Fibroblast of skin of right biceps (primary cell): ENCODE data around the gene TARM1.
A peak's percentile ranks its signal among the peaks of the same experiment; 100 is the strongest.
"Not testable (repeated sequence)": the region's sequence is repeated elsewhere in the genome, so short reads cannot be mapped to it uniquely, and the experiment has no call there.

Experiments
- DNase-seq: peaks from one replicate; pipeline ENCODE4 v3.0.0-alpha.2; 2013

The TARM1 gene

DNA sequence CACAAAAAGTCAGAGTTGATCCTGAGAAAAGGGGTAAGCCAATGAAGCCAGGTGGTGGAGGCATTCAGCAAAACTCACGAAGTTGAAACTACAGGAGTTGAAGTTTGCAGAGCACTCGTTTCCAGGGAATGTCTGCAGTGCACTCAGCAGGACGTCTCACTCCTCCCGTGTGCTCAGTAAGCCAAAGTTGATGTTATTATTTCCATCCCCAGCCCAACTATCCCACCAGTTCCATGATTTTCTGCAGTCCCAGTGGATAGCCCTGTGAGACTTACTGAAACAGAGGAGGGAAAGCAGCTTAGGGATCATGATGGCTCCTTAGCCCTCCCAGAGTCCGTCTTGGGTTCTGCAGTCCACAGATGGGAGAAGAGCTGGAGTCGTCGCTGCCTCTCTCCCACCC, at the start of gene TARM1:
TSS of gene TARM1 (minus strand) at position 334 of the 400 bp plus-strand sequence. CDS start at position 309, 25 bp downstream.
- no peak for DNase-seq

DNA sequence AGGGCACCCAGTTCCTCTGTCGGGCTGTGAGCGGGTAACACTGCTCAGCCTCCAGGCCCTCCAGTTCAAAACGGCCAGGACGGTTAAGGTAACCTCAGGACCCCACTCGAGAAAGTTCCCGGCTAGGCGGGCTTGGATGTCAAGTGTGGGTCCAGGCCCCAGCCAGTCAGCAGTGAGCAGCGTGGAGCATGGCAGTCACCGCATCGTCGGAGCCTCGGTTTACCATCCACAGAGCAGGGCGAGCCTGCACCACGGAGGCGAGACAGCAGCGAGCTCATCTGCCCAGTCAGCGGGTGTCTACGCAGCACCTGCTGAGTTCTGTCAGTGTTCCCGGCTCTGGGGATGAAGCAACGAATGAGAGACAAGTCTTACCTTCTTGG, 48.4 kb upstream of the TARM1 start:
- no peak for DNase-seq

DNA sequence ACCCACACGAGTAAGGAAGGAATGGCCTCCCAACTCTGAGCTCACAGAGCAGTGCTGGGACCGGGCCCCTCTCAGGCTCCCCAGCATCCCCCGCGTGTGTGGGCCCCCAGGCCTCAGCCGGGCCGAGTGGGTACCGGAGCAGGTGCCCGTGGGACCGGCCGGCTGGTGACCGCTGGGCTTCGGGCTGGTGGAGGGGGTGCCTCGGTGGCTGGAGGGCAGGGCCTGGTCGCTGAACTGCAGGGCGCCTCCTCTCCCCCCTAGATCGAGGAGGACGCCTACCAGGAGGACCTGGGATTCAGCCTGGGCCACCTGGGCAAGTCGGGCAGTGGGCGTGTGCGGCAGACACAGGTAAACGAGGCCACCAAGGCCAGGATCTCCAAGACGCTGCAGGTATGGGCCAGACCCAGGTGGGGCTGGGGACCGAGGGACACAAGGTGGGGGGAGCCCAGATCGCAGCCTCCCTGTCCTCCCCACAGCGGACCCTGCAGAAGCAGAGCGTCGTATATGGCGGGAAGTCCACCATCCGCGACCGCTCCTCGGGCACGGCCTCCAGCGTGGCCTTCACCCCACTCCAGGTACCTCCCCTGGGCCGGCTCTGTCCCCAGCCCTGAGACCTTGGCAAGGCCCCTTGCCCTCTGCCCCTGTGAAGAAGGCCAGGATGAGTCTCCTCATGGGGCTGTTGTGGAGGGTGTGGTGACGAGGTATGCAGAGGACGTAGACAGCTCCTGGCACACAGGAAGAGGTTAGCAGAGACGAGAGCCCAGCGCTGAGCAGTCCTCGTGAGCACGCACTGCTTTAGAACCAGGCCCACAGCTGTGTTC, 47.8 kb upstream of the TARM1 start:
- no peak for DNase-seq

DNA sequence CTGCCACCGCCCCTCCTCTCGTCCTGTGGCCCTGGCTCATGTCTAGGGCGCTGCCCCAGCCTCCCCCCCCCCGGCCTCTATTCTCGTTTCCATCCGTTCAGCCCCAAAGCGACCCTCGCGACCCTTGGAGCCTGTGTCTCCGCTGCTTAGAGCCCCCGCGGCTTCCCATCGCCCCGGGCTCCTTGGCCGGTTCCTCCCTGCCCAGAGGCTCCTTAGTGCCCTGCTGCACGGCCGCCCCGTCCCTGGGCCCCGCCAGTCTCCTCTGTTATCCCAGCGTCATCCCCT, 47.2 kb upstream of the TARM1 start:
- DNase-seq, result no peak

DNA sequence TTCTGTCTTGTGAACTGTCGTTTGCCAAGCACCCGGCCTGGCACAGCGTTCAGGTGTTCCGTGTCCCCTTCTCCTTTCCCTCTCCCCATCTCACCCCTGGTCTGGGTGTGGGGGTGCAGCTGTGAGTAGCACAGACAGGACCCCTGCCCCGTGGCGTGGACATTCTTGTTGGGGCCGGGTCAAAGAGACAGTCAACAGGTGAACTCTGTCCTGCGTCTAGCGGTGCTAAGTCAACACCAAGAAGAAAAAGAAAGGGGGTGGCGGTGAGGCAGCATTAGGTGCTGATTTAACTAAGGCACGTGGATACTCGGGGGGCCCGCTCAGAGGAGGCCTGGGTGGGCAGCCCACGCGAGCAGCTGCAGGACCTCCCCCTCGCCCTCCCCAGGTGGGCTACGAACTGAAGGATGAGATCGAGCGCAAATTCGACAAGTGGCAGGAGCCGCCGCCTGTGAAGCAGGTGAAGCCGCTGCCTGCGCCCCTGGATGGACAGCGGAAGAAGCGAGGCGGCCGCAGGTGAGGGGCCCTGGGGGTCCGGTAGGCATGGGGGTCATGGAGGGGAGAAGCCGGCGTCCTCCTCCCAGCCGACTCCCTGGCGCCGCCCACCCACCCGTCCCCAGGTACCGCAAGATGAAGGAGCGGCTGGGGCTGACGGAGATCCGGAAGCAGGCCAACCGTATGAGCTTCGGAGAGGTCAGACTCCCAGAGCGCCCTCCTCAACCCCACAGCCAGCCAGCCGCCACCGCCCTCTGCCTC, 46.7 kb upstream of the TARM1 start:
- DNase-seq, result no peak

DNA sequence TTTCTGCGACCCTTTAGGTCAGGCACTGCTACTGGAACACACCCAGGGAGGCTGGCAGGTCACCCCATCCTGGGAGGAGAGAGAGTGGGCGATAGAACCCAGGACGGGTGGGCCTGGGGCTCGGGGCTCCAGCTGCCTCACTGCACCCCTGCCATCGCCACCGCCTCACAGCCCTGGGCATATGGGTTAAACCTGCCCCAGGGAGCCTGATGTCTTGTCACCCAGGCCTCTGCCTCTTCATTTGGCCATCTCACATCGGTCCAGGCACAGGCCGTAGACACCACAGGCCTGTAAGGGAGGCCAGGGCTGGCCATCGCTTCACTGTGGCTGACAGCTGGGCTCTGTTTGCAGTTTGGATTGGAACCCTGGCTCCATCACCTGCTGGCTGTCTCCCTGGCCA, 44.5 kb upstream of the TARM1 start:
- DNase-seq, result no peak

DNA sequence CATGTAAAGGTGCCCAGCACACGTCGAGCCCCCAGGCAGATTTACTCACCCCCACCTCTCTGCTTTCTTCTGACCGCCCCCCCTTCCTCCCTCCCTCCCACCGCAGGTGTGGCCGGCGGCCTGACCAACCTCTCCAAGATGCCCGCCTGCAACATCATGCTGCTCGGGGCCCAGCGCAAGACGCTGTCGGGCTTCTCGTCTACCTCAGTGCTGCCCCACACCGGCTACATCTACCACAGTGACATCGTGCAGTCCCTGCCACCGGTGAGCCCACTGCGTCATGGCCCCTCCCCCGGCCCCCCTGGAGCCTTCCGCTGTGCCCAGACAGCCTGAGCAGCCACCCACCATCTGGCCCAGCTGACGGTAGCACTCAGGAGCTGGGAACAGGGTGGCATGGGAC, 43.2 kb upstream of the TARM1 start:
- no peak for DNase-seq

DNA sequence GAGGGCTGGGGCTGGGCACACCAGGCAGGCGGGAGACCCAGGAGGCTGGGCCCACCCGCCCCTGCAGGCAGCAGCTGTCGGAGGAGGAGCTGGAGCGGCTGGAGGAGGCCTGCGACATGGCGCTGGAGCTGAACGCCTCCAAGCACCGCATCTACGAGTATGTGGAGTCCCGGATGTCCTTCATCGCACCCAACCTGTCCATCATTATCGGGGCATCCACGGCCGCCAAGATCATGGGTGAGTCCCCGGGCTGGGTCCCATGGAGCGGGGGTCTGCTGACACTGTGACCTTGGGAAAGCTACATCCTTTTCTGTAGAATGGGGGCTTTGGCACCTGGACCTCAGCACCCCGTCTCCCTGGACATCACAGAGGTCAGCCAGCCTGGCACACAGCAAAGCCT, 42.5 kb upstream of the TARM1 start:
- DNase-seq, result no peak

DNA sequence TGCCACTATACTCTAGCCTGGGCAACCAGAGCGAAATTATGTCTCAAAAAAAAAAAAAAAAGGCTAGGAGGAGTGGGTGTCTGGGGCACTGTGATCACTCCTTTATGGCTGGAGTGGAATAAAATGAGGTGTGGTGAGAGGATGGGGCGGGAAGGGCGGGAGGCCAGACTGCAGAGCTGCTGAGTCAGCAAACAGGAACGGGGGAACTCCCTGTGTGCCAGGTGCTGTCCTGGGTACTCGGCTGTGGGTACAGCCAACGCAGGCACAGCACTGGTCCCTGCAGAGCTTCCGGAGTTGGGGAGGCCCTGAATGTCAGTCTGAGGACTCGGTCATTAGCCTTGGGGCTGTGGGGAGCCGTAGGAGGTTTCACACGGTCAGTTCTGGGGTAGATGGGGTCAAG, 40.1 kb upstream of the TARM1 start:
- DNase-seq, result no peak

DNA sequence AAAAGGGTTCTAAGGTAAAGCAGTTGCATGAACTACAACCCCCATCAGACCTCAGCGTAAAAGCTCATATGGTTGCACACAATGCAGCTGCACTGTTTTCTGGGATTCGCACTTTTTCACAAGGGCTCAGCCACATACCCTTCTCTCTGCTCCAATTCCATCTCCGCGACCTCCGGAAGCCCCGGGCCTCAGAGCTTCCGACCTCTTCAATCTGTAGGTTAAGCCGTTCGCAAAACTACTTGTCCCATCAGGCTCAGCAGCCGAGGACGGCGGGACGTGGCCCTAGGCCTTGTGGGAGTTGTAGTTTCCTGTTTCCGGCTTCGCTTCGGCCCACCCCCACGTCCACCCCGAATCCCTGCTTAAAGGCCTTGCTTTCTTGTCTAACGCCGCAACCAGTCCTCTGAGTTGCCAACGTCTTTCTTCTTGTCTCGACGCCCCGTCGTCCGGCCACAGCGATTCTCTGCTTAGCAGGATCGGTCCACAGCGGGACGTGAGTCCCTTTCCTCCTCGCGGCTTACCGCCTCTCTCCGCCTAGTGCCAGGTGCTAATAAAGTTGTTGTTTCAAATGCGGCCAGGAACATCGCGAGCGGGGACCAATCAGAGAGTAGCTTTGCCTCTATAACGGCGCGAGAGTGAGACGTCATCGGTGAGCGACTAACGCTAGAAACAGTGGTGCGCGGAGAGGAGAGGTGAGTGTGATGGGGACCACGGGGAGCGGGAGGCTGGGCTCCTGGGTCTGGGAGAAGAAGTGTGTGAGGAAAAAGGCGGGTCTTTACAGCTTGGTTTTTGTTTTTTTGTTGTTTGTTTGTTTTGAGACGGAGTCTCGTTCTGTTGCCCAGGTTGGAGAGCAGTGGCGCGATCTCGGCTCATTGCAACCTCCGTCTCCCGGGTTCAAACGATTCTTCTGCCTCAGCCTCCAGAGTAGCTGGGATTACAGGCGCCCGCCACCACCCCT, 34.2 kb upstream of the TARM1 start, which contains the start of the genes PRPF31 and TFPT:
TSS of gene PRPF31 (plus strand) at position 646 of the 955 bp plus-strand sequence. CDS start 2,525 bp downstream, outside the sequence.
TSS of gene TFPT (minus strand) at position 549 of the 955 bp plus-strand sequence. CDS start at position 161, 388 bp downstream.
- DNase-seq, result peak; percentile 99

DNA sequence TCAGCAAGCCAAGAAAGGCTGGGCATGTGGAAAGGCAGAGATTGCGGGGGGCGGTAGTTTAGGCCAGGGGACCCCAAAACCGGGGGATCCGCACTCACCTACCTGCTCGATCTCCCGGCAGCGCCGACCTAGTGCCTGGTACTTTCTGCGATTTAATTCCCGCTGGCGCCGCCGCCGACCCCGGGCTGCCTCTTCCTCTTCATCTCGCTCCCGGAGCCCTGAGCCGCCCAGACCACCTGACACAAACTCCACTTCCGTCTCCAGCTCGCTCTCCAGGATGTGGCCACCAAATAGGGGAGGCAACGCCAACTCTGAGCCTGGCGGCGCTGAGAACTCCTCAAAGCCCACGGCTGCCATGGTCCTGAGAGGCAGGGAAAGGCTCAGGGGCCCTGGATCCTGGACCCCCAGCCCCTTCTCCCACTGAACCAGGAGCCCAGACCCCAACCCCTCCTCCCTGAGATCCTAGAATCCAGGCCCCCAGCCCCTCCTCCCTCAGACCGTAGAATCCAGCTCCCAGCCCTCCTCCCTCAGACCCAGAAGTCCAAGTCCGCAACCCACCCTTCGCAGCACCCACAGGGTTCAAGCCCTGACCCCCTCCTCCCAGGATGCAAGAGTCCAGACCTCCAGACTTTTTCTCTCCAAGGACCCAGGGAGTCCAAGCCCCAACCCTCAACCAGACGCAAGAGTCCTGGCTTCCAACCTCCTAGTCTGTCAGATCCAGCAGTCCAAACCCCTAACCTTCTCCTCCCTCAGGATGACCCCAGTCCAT, 33.4 kb upstream of the TARM1 start:
- peak; percentile 19 for DNase-seq

DNA sequence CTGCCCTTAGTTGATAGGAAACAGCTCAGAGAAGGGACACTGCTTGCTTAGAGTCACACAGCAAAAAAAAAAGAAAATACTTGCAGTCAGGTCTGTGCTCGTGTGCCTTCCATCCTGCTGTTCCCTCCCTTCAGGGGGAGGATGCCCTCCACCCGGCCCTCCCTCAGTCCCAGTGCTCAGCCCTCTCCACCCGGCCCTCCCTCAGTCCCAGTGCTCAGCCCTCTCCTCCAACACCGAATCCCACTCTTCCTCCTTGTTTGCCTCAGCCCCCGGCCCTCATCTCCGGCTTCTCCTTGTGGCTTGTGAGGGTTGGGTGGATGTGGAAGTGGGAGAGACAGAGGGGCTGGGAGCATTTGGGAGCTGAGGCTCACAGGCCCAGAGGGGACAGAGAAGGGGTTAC, 28.5 kb upstream of the TARM1 start:
- DNase-seq, result no peak

DNA sequence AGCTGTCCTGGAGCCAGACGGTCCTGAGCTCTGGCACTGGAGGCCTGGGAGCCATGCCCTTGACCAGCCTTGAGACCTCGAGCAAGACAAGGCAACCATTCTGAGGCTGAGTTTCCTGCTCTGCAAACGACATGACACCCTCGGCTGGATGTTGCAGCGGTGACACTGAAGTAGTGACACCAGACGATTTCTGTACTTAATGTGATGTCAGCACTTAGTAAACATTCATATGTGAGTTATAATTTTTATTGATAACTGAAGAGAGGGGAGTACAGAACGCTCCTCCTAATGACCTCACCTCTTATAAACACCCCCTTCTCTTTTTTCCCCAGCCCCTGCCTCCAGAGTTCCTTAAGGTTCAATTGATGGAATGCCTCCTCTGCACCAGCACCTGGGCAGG, 27.3 kb upstream of the TARM1 start:
- DNase-seq, result no peak

DNA sequence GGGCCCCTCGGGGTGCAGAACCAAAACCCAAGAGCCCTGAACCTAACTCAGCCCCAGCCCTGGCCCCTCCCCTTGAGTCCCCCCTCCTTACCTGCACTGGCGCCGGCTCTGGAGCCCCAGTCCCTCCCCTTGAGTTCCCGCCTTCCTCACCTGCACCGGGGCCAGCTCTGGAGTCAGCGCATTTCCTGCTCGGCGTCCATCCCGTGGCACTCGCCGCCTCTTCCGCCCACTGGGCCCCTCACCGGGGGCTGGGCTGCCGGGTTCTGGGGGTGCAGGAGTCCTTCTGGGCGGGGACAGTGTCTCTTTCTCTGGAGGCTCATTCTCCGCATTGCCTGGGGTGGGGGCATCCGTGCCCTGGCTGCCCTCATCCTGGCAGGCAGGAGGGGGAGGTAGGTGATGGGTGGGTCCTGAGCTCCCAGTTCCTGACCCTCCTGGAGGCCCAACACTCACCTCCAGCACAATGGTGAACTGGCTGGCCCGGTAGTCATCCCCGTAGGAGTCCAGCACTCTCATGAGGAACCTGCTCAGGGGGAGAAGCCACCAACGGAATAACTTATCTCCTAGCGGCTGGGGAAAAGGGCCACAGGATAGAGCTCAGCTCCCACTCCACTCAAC, 26.8 kb upstream of the TARM1 start:
- DNase-seq, result no peak

DNA sequence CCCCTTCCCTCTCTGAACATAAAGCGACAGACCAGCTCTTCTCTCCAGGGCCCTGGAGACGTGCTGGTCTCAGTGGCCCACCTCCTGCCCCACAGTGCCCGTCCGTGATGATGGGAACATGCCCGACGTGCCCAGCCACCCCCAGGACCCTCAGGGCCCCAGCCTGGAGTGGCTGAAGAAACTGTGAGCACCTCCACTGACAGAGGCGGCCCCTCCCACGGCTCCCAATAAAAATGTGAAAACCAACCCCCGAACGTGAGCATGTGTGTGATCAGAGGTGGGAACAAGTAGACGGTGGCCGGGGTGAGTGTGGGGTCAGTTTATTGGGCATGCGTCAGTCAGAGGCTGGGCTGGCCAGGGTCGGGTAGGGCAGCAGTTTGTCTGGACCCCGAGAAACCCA, 25.6 kb upstream of the TARM1 start:
- DNase-seq, result no peak

DNA sequence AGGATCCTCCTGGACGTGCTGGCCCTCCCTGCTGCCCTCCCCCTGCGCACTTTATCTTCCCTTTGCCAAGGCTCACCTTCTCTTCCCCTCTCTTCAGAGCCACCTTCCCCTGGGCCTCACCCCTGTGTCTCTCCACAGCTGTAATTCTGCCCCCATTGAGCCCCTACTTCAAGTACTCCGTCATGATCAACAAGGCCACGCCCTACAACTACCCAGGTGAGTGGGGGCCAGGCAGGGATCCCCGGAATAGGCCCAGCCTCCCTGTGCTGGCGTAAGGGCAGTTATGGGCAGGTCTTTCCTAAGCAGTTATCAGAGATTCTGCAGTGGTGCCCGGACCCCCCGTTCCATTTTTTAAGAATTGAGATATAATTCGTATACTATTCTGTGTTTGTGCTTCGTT, 24.6 kb upstream of the TARM1 start:
- DNase-seq, result no peak

DNA sequence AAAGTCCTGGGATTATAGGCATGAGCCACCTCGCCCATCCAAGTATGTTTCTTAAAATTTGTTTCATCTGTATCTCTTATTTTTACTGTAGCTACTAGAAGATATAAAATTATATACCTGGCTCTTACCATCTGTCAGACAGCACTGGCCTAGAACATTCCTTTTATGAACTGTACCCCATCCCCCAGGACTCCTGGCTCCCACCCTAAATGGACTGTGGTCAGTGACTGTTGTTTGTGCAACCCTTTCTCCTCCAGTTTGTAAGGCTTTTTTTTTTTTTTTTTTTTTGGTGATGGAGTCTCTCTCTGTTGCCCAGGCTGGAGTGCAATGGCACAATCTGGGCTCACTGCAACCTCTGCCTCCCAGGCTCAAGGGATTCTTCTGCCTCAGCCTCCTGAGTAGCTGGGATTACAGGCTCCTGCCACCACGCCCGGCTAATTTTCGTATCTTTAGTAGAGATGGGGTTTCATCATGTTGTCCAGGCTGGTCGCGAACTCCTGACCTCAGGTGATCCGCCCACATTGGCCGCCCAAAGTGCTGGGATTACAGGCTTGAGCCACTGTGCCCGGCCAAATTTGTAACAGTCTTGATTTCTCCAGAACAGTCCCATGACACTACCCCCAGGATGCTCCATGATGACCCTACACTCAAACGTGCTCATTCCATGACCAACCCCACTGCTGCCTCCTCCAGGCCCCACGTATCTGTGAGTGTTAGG, 24.0 kb upstream of the TARM1 start:
- no peak for DNase-seq

DNA sequence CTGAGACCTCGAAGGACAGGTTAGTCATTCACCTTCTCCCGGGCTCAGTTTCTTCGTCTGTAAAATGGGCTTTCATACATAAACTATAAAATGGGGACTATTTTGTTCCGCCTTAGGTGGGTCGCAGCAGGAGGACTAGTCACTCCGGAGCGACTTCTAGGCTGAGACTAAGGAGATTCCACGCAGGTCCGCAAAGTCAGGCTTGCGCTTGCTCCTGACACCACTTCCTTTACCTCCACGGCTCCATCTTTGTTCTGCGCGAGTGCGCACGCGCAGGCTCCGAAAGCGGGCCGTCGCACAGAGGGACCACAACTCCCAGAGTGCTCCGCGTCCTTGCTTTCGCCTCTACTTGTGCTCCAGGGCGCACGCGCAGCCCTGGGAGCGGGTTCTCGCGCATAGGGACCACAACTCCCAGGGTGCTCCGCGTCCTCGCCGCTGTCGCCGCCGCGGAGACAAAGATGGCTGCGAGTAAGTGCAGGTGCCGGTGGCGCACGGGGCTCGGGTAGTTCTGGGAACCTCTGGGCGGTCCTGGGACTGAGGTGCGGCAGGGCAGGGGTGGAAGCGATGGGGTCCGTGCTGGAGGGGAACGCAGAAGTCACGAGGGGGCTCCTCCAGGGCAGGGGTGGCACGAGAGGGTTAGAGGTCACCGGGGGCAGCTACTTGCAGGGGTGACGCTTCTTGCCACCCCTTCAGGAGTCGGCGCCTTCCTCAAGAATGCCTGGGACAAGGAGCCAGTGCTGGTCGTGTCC, 21.4 kb upstream of the TARM1 start, which contains the start of gene NDUFA3:
TSS of gene NDUFA3 (plus strand) at position 435 of the 749 bp plus-strand sequence. CDS start at position 459, 24 bp downstream.
- peak; percentile 98 for DNase-seq

DNA sequence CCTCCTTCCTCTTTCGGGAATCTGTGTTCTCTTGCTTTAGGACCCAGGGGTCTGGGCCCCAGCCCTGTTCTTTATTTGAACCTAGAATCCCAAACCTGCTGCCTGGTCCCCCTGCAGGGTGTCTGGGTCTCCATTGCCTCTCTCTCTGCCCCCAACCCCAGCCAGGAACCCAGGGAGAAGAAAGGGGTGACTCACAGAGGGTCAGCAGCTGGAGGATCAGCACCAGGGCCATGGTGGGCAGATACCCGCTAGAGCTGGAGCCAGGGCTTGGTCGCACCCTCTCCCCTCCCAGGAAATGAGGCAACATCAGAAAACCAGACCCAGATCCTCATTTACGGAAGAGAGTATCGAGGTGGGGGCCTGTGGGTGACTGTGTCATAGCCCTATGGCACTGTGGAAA, 19.4 kb upstream of the TARM1 start, which contains the start of gene OSCAR:
TSS of gene OSCAR (minus strand) at position 243 of the 400 bp plus-strand sequence. CDS start at position 232, 11 bp downstream.
- peak; percentile 35 for DNase-seq

DNA sequence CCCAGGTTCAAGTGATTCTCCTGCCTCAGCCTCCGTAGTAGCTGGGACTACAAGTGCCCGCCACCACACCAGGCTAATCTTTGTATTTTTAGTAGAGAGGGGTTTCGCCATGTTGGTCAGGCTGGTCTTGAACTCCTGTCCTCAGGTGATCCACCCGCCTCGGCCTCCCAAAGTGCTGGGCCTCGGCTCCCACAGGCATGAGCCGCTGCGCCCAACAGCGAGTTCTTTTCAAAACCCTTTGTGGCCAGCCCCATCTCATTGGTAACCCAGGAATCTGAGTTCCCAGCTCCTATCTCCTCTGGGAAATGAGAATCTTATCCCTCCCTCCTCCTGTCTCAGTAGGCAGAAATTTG, 18.7 kb upstream of the TARM1 start:
- not testable (repeated sequence) for DNase-seq
